ENCODE measurements around the gene UGT1A3. TPM values are rescaled to one million over a fixed set of nuclear protein-coding genes. Genes with fewer than 3 reads are reported as not detected.

The UGT1A3 gene
- total RNA-seq, 1 donor from 2014 or later = not detected

DNA sequence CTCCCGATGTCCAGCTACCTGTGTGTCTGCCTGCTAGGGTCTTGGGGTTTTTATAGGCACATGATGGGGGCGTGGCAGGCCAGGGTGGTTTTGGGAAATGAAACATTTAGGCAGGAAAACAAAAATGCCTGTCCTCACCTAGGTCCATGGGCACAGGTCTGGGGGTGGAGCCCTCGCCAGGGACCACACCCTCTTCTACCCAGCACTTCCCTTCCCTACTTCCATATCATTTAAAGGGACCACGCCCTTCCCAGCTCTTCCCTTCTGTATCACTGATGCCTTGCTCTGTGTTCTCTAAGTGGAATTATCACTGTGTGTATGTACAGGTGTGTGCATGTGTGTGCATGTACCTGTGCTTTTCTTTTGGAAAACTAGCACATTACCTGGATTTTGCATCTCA lies 37.6 kb downstream of the UGT1A3 start:
- H3K4me3 ChIP-seq (ENCODE audit: low read depth, low read length) = no peak overlapping the region
- H3K36me3 ChIP-seq (ENCODE audit: control insufficient read depth, insufficient read depth, low read length) = no peaks in the 10 kb centered on the region
- DNase-seq (ENCODE audit: low read depth) = no peak
- TF ChIP-seq CTCF (IDR thresholded peaks at IDR 0.05; ENCODE audit: insufficient read depth, low read length, poor library complexity, severe bottlenecking) = no peak
- no peaks in the 10 kb centered on the region for H3K27me3 ChIP-seq (ENCODE audit: control insufficient read depth, insufficient read depth, low read length)

DNA sequence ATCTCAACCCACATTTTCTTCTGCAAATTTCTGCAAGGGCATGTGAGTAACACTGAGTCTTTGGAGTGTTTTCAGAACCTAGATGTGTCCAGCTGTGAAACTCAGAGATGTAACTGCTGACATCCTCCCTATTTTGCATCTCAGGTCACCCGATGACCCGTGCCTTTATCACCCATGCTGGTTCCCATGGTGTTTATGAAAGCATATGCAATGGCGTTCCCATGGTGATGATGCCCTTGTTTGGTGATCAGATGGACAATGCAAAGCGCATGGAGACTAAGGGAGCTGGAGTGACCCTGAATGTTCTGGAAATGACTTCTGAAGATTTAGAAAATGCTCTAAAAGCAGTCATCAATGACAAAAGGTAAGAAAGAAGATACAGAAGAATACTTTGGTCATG lies 39.2 kb downstream of the UGT1A3 start:
- DNase-seq (ENCODE audit: low read depth) = no peak
- no peak for TF ChIP-seq CTCF (IDR thresholded peaks at IDR 0.05; ENCODE audit: insufficient read depth, low read length, poor library complexity, severe bottlenecking)
- Histone ChIP-seq H3K27me3 (ENCODE audit: control insufficient read depth, insufficient read depth, low read length) (no peaks in the 10 kb centered on the region), H3K36me3 (ENCODE audit: control insufficient read depth, insufficient read depth, low read length) (no peaks in the 10 kb centered on the region), H3K4me3 (ENCODE audit: low read depth, low read length) (no peak overlapping the region)

- no peak for DNase-seq (ENCODE audit: low read depth)
- no peak for TF ChIP-seq CTCF (IDR thresholded peaks at IDR 0.05; ENCODE audit: insufficient read depth, low read length, poor library complexity, severe bottlenecking)
- Histone ChIP-seq H3K4me3 (ENCODE audit: low read depth, low read length) (no peak overlapping the region), H3K36me3 (ENCODE audit: control insufficient read depth, insufficient read depth, low read length) (no peaks in the 10 kb centered on the region), H3K27me3 (ENCODE audit: control insufficient read depth, insufficient read depth, low read length) (no peaks in the 10 kb centered on the region)
Observed at GRCh38 chr2:233769260-233769659, 40.4 kb downstream of the UGT1A3 start.

DNA sequence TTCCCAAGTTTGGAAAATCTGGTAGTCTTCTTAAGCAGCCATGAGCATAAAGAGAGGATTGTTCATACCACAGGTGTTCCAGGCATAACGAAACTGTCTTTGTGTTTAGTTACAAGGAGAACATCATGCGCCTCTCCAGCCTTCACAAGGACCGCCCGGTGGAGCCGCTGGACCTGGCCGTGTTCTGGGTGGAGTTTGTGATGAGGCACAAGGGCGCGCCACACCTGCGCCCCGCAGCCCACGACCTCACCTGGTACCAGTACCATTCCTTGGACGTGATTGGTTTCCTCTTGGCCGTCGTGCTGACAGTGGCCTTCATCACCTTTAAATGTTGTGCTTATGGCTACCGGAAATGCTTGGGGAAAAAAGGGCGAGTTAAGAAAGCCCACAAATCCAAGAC lies 43.3 kb downstream of the UGT1A3 start:
- H3K27me3 ChIP-seq (ENCODE audit: control insufficient read depth, insufficient read depth, low read length) = no peaks in the 10 kb centered on the region
- no peak for DNase-seq (ENCODE audit: low read depth)
- no peaks in the 10 kb centered on the region for H3K36me3 ChIP-seq (ENCODE audit: control insufficient read depth, insufficient read depth, low read length)
- TF ChIP-seq CTCF (IDR thresholded peaks at IDR 0.05; ENCODE audit: insufficient read depth, low read length, poor library complexity, severe bottlenecking) = no peak
- H3K4me3 ChIP-seq (ENCODE audit: low read depth, low read length) = no peak overlapping the region

- no peak for DNase-seq (ENCODE audit: low read depth)
- Histone ChIP-seq H3K27me3 (ENCODE audit: control insufficient read depth, insufficient read depth, low read length) (no peaks in the 10 kb centered on the region), H3K4me3 (ENCODE audit: low read depth, low read length) (no peak overlapping the region), H3K36me3 (ENCODE audit: control insufficient read depth, insufficient read depth, low read length) (no peaks in the 10 kb centered on the region)
- no peak for TF ChIP-seq CTCF (IDR thresholded peaks at IDR 0.05; ENCODE audit: insufficient read depth, low read length, poor library complexity, severe bottlenecking)
Observed at GRCh38 chr2:233772583-233772982, 43.7 kb downstream of the UGT1A3 start.

GRCh38 chr2:233773854-233774253 lies 45.0 kb downstream of the UGT1A3 start:
- Histone ChIP-seq H3K4me3 (ENCODE audit: low read depth, low read length) (no peak overlapping the region), H3K27me3 (ENCODE audit: control insufficient read depth, insufficient read depth, low read length) (no peaks in the 10 kb centered on the region), H3K36me3 (ENCODE audit: control insufficient read depth, insufficient read depth, low read length) (no peaks in the 10 kb centered on the region)
- TF ChIP-seq CTCF (IDR thresholded peaks at IDR 0.05; ENCODE audit: insufficient read depth, low read length, poor library complexity, severe bottlenecking) = no peak
- no peak for DNase-seq (ENCODE audit: low read depth)

Data from kidney epithelial cell (primary cell).